Activated CD4-positive, CD25-positive, alpha-beta regulatory T cell treated with anti-CD3 and anti-CD28 coated beads, Interleukin-2, amount 50 U/mL, for 24 hours (primary cell): ENCODE measurements around the gene ACSL1.
A peak's percentile ranks its signal among the peaks of the same experiment; 100 is the strongest.

Experiments used
- ATAC-seq, 2 donors: fragments of 150-1000 bp; cut with Tn5 transposase; one replicate each; pipeline ENCODE4 v1.10.0; 2021; ENCODE audit warnings: mild to moderate bottlenecking in 1 of 2, moderate library complexity in 1 of 2

The ACSL1 gene

GRCh38 chr4:184706453-184706852 is 119.3 kb downstream of the ACSL1 start:
- peak in 1 of 2 donors; percentile 60 for ATAC-seq

- peak; percentile 75 to 85 for ATAC-seq
Measured at GRCh38 chr4:184705692-184706091, 120.1 kb downstream of the ACSL1 start.
